B cell (primary cell): ENCODE results near the gene NR2E1. TPM values are rescaled to one million over a fixed set of nuclear protein-coding genes. Genes with fewer than 3 reads are reported as not detected.

Source experiments
- ATAC-seq: fragments of 200-7000 bp; cut with Tn5 transposase; one replicate; pipeline ENCODE4 v1.10.0; 2021; ENCODE audit warnings: low read depth, mild to moderate bottlenecking, moderate number of reproducible peaks, moderate library complexity
- CTCF ChIA-PET: fragments of 350-600 bp; sonication (Branson Sonifier 250); formaldehyde crosslinking; loops from one replicate; lab custom pipeline; 2021; ENCODE audit warnings: antibody characterized with exemption, inconsistent platforms; lab: Charles Lee
- POLR2A ChIA-PET: fragments of 350-600 bp; sonication (Branson Sonifier 250); formaldehyde crosslinking; loops from one replicate; lab custom pipeline; 2021; ENCODE audit warnings: antibody characterized with exemption; lab: Charles Lee
- DNase-seq: peaks from one replicate; pipeline ENCODE4 v3.0.0; 2013
- H2AFZ ChIP-seq: 2 replicates; pipeline ENCODE4 v1.6.1; 2012; ENCODE audit warnings: mild to moderate bottlenecking, low read depth, low read length; ENCODE audit not compliant: insufficient read depth, poor library complexity, severe bottlenecking
- H3K27ac ChIP-seq, 2 donors: 1 replicate in 1 of 2; 2 replicates in 1 of 2; pipeline ENCODE4 v1.5.1; 2012 to 2013; ENCODE audit warnings: low read length in 2 of 2, mild to moderate bottlenecking in 2 of 2, moderate library complexity in 1 of 2
- H3K27me3 ChIP-seq, 4 experiments: fragments of 200-600 bp in 1 of 4; sonication (generic) in 1 of 4; replicated peaks in 1 of 4; 1 replicate in 2 of 4; 2 replicates in 2 of 4; pipeline versions ENCODE4 v1.6.1 to v1.7.0; 2013 to 2016; ENCODE audit warnings: low read length in 3 of 4, mild to moderate bottlenecking in 2 of 4, mixed read lengths in 1 of 4, moderate library complexity in 1 of 4; ENCODE audit not compliant: insufficient read depth in 4 of 4, control insufficient read depth in 3 of 4; ENCODE audit errors: control extremely low read depth in 1 of 4
- H3K36me3 ChIP-seq, 2 experiments: replicated peaks in 1 of 2; 1 replicate in 1 of 2; 2 replicates in 1 of 2; pipeline versions ENCODE4 v1.6.1 to v1.7.1; 2013; ENCODE audit warnings: low read length in 1 of 2; ENCODE audit not compliant: insufficient read depth in 2 of 2, control insufficient read depth in 1 of 2; ENCODE audit errors: control extremely low read depth in 1 of 2, extremely low read depth in 1 of 2
- H3K4me1 ChIP-seq, 2 donors: fragments of 200-600 bp in 1 of 2; sonication (generic) in 1 of 2; 1 replicate in 1 of 2; 2 replicates in 1 of 2; pipeline versions ENCODE4 v1.5.1 to v1.6.1; 2013 to 2017; ENCODE audit warnings: low read length in 2 of 2; ENCODE audit not compliant: control insufficient read depth in 2 of 2, insufficient read depth in 2 of 2
- H3K4me2 ChIP-seq: replicated peaks from 2 replicates; pipeline ENCODE3; 2012; ENCODE audit warnings: mild to moderate bottlenecking, low read depth, low read length; ENCODE audit not compliant: poor library complexity, severe bottlenecking
- H3K4me3 ChIP-seq, 5 experiments: fragments of 200-600 bp in 1 of 5; sonication (generic) in 1 of 5; 1 replicate in 3 of 5; 2 replicates in 2 of 5; pipeline versions ENCODE4 v1.5.1 to v1.7.0; 2011 to 2016; ENCODE audit warnings: low read length in 4 of 5, mild to moderate bottlenecking in 4 of 5, low read depth in 2 of 5, control low read depth in 1 of 5, moderate library complexity in 1 of 5; ENCODE audit not compliant: insufficient read depth in 1 of 5; ENCODE audit errors: control extremely low read depth in 1 of 5, extremely low read depth in 1 of 5
- H3K79me2 ChIP-seq: fragments of 200-600 bp; sonication (generic); one replicate; pipeline ENCODE4 v1.6.0; 2016; ENCODE audit warnings: low read length; ENCODE audit not compliant: control insufficient read depth, insufficient read depth
- H3K9ac ChIP-seq: fragments of 200-600 bp; sonication (generic); 2 replicates; pipeline ENCODE4 v1.6.1; 2017; ENCODE audit warnings: mild to moderate bottlenecking, low read length, moderate library complexity
- H3K9me3 ChIP-seq, 3 donors: one replicate each; pipeline versions ENCODE4 v1.6.1 to v1.7.1; 2013; ENCODE audit warnings: low read length in 2 of 3; ENCODE audit not compliant: control insufficient read depth in 2 of 3, insufficient read depth in 1 of 3; ENCODE audit errors: control extremely low read depth in 1 of 3
- H4K20me1 ChIP-seq: 2 replicates; pipeline ENCODE4 v1.6.0; 2012; ENCODE audit warnings: mild to moderate bottlenecking, low read length; ENCODE audit not compliant: insufficient read depth, control insufficient read depth, poor library complexity, severe bottlenecking
- H3K27ac Mint-ChIP-seq: one replicate; pipeline ENCODE4 v1.8.0; 2021; ENCODE audit warnings: mixed read lengths
- H3K27me3 Mint-ChIP-seq: one replicate; pipeline ENCODE4 v1.8.0; 2021; ENCODE audit warnings: mixed read lengths
- H3K4me1 Mint-ChIP-seq: one replicate; pipeline ENCODE4 v1.8.0; 2021; ENCODE audit warnings: mixed read lengths
- H3K4me3 Mint-ChIP-seq: one replicate; pipeline ENCODE4 v1.8.0; 2021; ENCODE audit warnings: mixed read lengths
- H3K9me3 Mint-ChIP-seq: one replicate; pipeline ENCODE4 v1.8.0; 2022; ENCODE audit warnings: mixed read lengths; ENCODE audit not compliant: insufficient read depth
- EZH2 ChIP-seq: IDR thresholded peaks from 2 replicates; pipeline ENCODE4 v1.6.1; 2012; ENCODE audit warnings: borderline replicate concordance, low read depth, mild to moderate bottlenecking, moderate library complexity, low read length; ENCODE audit not compliant: insufficient read depth, poor library complexity, severe bottlenecking
- WGBS: methylation state at CpG from one replicate; pipeline ENCODE4 v1.1.5; 2013; ENCODE audit warnings: missing lambda C conversion rate; ENCODE audit not compliant: insufficient coverage; 5-methylcytosine and 5-hydroxymethylcytosine counted together
- intact Hi-C: fragments of 100-400 bp; cut with micrococcal nuclease; formaldehyde crosslinking; loops from one replicate; pipeline ENCODE4 v1.10.0; 2022
- polyA minus RNA-seq: library from RNA; depleted of rRNA, polyadenylated mRNA; stranded (reverse); fragments of >200 nt; gene quantifications from 2 replicates; pipeline ENCODE4 v1.2.3, GENCODE V29; 2012
- polyA plus RNA-seq: library from polyadenylated mRNA; depleted of rRNA; stranded (reverse); fragments of >200 nt; gene quantifications from 2 replicates; pipeline ENCODE4 v1.2.3, GENCODE V29; 2012
- total RNA-seq, 2 donors: library from RNA; stranded (reverse); fragments of 120-200 nt in 1 of 2; gene quantifications; 1 replicate in 1 of 2; 2 replicates in 1 of 2; pipeline versions ENCODE4 v1.2.3 to v1.2.4, GENCODE V29; 2013 to 2022
- TF ChIP-seq, protein P1 (sequence below): fragments of 200-600 bp; IDR thresholded peaks from one replicate; pipeline ENCODE4 v1.8.0; 2022; ENCODE audit warnings: antibody characterized with exemption, mild to moderate bottlenecking

NR2E1 gene
- total RNA-seq (not detected in 2 replicates), polyA plus RNA-seq (not detected in 2 replicates), polyA minus RNA-seq (not detected in 2 replicates)
- total RNA-seq (2013), result not detected

DNA sequence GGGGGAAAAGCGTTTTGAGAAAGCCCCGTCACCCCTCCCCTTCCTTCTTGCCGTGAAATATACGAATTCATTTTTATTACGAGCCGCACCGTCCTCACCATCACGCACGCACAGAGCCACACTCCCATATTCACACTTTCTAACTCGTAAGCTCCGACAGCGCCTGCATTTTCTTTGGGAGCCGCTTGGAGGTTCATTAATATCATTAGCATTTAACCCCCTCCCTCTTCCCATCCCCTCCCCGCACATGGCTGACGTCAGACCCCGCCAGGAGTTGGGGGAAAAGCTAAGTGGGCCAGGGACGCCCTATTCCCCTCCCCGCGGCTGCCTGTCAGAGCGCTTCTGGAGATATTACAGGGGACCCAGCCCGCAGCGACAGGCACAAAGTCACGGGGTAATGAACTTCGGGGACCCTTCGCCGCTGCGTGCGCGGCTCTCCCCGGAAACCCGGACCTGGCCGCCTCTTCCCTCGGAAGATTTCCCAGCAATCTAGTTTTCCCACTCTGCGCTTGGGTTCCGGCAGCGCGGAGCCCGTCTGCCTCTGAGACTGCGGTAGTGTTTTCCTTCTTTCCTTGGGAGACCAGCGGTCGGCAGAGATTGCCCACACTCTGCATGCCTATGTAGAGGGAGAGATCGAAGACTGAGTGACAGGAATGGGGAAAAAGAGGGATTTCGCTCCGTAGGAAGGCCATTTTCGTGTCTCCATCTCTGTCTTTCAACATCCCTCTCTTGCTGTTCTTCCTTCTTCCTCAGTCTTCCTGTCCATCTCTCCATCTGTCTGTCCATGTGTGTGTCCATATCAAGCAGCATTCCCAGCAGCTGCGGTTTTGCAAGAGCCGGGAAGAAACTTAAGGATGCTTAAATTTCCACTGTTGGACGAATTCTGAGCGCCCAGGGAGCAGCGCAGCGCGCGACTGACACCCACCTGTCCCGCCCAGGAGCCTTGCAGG lies at the start of gene NR2E1:
Gene NR2E1 (plus strand): TSS at position 309 of the 950 bp plus-strand sequence. CDS start 744 bp downstream, outside the sequence.
- CTCF ChIA-PET, result no interaction called here
- Histone ChIP-seq H3K36me3 (no peaks in the 10 kb centered on the region), H3K4me3 (peak within 1 kb of the TSS in 1 of 5 experiments; percentile 14), H3K27me3 (peaks cover 0 to 100% (median 89%) of the 10 kb centered on the region in 4 experiments), H3K9me3 (peaks cover 0 to 78% (median 29%) of the 10 kb centered on the region in 3 donors), H4K20me1 (peaks cover 13% of the 10 kb centered on the region), H3K9ac (no peak within 1 kb of the TSS), H2AFZ (no peak within 1 kb of the TSS), H3K4me1 (peaks cover 76 to 79% of the 10 kb centered on the region in 2 donors), H3K79me2 (no peaks in the 10 kb centered on the region), H3K4me2 (peak within 1 kb of the TSS; percentile 85), H3K27ac (no peak within 1 kb of the TSS)
- ATAC-seq (no peak), DNase-seq (peak; percentile 49)
- POLR2A ChIA-PET, result interaction anchor here (0.6 kb wide), 1 partner anchor 402 kb away, joined by 5 read pairs; no protein-coding TSS in a partner anchor
- peaks cover 53% of the 10 kb centered on the region for H3K4me1 Mint-ChIP-seq
- no peaks in the 10 kb centered on the region for H3K9me3 Mint-ChIP-seq
- WGBS, result 8% methylated on average over 41 of the region's 54 CpGs
- peaks cover 76% of the 10 kb centered on the region for H3K27me3 Mint-ChIP-seq
- intact Hi-C loops, result loop anchor here (10.0 kb wide), 1 partner anchor 1051 kb away; the partner anchor contains the start of gene BEND3
- H3K4me3 Mint-ChIP-seq, result peak within 1 kb of the TSS; percentile 79
- peak within 1 kb of the TSS; percentile 57 for H3K27ac Mint-ChIP-seq
- TF ChIP-seq, protein P1, sequence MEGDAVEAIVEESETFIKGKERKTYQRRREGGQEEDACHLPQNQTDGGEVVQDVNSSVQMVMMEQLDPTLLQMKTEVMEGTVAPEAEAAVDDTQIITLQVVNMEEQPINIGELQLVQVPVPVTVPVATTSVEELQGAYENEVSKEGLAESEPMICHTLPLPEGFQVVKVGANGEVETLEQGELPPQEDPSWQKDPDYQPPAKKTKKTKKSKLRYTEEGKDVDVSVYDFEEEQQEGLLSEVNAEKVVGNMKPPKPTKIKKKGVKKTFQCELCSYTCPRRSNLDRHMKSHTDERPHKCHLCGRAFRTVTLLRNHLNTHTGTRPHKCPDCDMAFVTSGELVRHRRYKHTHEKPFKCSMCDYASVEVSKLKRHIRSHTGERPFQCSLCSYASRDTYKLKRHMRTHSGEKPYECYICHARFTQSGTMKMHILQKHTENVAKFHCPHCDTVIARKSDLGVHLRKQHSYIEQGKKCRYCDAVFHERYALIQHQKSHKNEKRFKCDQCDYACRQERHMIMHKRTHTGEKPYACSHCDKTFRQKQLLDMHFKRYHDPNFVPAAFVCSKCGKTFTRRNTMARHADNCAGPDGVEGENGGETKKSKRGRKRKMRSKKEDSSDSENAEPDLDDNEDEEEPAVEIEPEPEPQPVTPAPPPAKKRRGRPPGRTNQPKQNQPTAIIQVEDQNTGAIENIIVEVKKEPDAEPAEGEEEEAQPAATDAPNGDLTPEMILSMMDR, result no peak
- peak; percentile 63 for TF ChIP-seq EZH2
